Activated CD4-positive, alpha-beta T cell treated with anti-CD3 and anti-CD28 coated beads, Interleukin-2, Interleukin-4, amounts not matched to agents 100 ng/mL and 50 ng/mL, durations not matched to agents 16 hours and 8 hours (primary cell): Measurements from ENCODE around the gene SORBS1.

Source experiments
- DNase-seq: peaks from one replicate; pipeline ENCODE4 v3.0.0-alpha.2; 2020; ENCODE audit warnings: low spot score

Gene SORBS1

DNA sequence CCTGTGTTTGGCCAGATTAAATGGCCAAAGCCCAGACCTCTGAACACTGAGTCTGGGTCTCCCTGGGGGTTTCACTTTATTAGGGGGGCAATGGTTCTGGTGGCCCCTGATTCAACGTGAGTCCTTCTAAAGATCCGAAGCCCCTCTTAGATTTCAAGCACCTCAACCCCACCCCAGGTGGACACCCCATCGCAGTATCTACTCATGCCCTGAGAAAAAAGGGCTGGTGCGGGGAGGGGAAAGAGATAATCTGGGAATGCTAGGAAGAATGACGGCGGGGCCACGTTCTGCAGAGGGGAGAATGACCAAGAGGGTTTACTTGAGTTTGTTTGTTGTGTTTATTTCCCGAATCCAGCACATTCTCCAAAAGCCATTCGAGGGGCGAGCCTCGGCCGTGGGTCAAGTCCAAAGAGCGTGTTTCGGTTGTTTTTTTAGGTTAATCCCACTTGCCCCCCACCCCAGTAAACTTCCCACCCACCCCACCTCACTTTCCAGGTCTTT is 271.2 kb downstream of the SORBS1 start:
- DNase-seq, result no peak

DNA sequence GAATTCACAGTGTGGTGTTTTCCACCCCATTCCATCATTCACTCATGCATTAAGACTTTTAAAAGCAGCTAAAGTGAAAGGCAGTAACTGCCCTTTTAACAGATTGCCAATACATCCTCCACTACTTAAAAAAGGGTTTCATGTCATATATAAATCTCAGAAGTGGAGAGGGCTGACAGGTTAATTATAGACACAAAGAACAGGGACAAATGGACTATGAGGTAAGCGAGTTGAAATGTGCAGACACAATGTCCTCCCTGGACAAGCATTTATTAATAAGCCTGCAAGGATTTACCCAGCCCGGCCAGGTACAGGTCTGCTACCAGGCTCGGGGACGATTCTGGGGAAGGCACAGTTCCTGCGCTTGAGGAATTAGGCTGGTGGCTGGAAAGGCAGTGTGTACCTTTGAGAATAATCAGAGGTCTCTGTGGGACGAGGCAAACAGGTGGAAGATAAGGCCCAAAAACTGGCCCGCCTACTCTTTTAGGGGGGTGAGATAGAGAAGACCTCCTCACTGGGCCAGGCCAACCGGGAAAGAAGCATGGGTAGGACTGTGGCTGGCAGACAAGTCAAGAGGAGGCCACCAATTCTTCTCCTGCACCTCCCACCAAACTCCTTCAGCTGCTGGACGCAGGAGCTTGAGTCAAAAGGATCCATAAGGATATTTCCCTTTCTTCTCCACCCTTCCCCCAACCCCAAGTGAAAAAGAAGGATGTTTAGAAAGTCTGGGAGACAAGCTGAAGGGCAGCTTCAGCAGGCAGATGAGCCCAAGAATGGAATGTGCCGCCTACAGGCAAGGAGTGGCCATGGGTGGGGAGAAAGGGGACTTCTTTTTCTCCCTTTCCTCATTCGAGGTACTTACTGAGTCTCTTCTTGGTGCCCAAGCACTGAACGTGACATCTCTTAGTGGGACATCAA is 271.9 kb downstream of the SORBS1 start:
- DNase-seq, result no peak

DNA sequence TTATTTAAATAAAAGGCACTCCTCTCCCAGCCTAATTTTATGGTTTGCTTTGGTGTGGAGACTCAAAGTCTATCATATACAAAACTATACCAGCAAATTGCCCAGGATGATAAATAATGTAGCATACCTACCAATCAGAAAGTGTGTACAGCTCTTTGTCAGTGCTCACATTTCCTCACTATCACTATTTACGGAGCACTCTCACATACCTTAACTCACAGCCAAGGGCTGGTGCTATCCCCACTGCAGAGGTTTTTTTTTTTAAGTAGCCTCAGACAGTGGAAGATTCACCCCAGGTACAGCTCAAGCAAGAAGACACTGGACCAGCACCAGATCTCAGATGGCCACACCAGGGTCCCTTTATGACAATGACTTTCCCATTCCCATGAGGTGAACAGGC is 272.9 kb downstream of the SORBS1 start:
- DNase-seq, result no peak

GRCh38 chr10:95287281-95287680 is 273.9 kb downstream of the SORBS1 start:
- no peak for DNase-seq

GRCh38 chr10:95286707-95287106 is 274.5 kb downstream of the SORBS1 start:
- DNase-seq, result no peak

DNA sequence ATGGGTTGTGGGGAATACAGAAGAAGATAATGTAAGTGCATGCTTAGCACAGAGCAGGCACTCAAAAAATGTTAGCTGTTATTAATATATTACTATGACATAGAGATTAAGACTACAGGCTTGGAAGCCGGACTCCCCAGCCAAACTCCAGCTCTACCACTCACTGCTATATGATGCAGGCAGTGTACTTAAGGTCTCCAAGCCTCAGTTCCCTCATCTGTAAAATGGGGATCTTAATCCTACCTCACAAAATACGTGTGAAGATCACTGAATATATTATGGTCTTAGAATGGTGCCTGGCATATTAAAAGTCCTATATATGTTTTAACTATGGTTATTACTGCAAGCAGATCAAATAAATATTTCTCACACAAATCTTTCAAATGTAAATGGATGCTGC is 275.6 kb downstream of the SORBS1 start:
- DNase-seq, result no peak

GRCh38 chr10:95284807-95285206 is 276.4 kb downstream of the SORBS1 start:
- DNase-seq, result no peak

GRCh38 chr10:95282107-95282506 is 279.1 kb downstream of the SORBS1 start:
- DNase-seq, result no peak

- no peak for DNase-seq
Observed at GRCh38 chr10:95281206-95281605, 280.0 kb downstream of the SORBS1 start.

DNA sequence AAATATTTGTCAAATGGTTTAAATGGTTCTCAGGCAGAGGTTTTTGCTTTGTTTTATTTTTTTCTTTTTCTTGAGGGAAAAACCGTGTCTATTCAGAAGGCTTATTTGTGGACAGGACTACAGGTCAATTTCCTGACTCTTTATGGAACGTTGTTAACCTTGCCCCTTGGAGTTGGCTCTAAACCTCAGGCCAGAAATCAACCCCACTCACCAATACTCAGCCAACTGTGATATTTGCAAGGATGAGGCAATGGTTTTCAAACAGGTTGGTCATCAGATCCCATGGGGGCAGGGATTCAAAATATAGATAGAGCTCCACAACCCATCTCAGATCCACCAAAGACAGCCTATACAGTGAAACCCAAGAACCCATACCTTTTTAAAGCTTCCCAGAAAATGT is 280.5 kb downstream of the SORBS1 start:
- DNase-seq, result no peak

DNA sequence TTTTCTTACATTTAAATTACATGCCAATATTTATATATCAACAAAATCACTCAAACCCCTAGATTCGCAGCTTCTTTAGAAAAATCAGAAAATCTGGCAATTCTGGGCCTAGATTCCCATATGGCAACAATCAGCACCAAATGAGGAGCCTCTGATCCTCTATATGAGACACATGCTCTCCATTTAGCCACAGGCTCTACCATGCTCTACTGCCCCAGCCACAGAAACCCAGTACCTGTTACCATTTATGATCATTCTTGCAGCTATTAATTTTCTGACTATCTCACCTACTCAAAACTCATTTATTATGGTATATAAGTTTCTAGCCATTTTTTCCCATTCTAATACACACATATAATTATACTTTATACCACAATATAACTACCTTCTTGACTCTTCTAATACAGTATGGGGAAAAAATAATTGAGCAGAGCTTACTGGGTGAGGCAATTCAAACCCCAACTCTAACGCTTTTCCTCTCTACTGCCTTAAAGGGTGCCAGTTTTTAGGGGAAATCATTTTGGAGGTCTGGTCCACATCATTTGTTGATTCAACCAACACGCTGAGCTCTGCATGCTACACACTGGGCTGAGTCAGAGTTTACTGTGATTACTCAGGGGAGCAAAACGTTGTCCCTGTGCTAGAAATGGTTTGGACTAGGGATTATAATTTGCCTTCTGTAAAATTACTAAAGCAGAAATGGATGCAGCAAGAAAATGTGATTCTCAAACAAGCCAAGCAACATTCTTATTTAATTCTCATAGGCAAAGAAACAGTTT is 281.9 kb downstream of the SORBS1 start:
- DNase-seq, result no peak

- no peak for DNase-seq
Observed at GRCh38 chr10:95278061-95278988, 282.8 kb downstream of the SORBS1 start.

DNA sequence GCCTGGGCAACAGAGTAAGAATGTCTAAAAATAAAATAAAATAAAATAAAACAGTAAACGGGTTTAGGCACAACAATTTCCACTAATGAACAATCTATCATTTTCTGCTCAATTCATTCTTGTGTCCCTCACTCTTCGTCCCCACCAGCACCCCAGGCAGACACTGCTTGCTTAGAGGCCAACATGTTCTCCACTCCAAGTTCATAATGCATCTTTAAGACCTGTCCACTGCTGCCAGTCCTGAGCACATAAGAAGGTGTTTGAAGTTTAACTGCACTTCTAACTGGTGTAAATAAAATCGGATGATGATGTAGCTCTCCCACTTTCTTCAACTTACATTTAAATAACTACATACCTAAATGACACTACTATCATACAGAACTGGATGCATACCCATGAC is 283.6 kb downstream of the SORBS1 start:
- DNase-seq, result no peak

DNA sequence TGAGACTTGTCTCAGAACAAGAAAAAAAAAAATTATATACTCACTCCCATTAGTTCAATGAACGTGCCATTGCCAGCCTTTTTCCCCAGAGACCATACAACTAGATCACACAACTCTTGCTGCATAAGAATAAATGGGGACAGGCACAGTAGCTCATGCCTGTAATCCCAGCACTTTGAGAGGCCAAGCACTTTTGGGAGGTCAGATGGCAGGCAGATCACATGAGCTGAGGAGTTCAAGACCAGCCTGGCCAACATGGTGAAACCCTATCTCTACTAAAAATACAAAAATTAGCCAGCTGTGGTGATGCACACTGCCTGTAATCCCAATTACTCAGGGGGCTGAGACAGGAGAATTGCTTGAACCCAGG is 284.0 kb downstream of the SORBS1 start:
- DNase-seq, result no peak

GRCh38 chr10:95276367-95277200 is 284.6 kb downstream of the SORBS1 start:
- no peak for DNase-seq

DNA sequence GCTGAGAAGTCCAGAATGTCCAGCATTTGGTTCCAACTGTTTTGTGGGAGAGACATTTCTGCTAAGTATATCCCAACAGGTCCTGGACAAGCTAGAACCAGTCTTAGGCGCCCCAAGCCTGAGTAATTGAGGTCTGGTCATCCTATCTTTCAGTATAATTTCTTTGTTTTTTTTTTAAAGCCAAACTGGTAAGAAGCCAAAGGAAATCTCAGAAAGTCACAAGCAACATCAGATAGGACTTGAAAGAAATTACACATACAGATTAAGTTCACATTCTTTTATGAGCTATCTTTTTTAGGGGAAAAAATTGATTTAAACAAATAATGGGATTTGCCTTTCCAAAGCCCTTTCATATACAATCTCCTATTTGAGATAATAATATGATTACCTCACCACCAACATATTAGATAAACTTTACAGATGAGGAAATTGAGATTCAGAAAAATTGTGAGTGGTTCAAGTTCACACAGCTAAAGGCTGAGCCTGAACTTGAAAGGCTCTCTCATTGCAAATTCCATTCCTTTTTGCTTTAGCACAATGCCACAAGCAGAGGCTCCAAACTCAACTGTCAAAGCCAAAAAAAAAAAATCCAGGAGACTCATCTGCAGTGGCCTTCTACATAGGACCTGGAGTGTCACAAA is 285.3 kb downstream of the SORBS1 start:
- no peak for DNase-seq

- DNase-seq, result no peak
Observed at GRCh38 chr10:95273393-95274312, 287.5 kb downstream of the SORBS1 start.

DNA sequence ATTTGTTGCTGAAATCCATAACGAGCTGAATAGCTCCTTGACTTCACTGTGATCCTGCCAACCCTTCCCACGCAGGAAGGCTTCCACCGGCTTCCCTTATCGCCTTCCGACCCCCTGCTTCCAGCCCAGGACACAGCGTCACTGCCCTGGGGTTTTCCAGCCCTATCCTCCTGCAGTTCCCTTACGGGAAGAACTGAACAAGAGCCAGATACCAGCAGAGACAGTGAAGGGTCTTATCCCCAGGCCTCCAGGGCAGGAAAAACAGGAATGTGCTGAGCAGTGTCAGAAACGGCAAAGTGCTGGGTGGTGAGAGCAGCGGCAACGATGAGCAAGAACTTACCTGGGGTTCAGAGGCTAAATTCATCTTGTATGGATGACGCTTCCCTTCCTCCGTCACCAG is 292.7 kb downstream of the SORBS1 start:
- DNase-seq, result no peak

DNA sequence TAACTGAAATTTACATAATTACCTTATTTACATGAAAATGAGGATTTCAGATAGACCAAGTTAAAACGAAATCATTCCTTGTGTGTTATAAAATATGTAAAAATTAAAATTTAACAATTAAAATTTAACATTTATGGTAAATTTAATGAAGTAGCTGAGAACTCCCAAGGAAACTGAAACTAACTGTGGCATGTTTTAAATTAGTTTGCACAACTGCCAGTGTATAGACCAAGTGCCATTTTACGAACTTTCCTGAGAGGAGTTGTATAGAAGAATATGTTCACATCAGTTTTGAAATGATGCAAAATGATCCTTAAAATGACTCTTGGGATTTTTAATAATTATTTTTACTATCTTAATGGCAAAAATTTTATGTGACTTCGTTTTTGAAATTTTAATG is 293.9 kb downstream of the SORBS1 start:
- DNase-seq, result no peak
